Kidney (tissue), 14 donors: ENCODE measurements around the gene GINS2. TPM values are rescaled to one million over a fixed set of nuclear protein-coding genes. Genes with fewer than 3 reads are reported as not detected.

Source experiments
- DNase-seq, 5 donors: peaks; one replicate each; pipeline ENCODE4 v3.0.0-alpha.2; 2013 to 2020
- FAIRE-seq: peaks from 2 replicates; lab custom pipeline; 2012; peaks lifted over from hg19 to GRCh38; lab: Jason Lieb, UNC
- H3K27ac ChIP-seq, 2 donors: one replicate each; pipeline ENCODE4 v1.7.0; 2013; ENCODE audit warnings: low read depth in 2 of 2, low read length in 2 of 2, inconsistent platforms in 1 of 2
- H3K27me3 ChIP-seq: one replicate; pipeline ENCODE4 v1.7.1; 2013; ENCODE audit warnings: low read length, inconsistent platforms; ENCODE audit not compliant: control insufficient read depth, insufficient read depth
- H3K36me3 ChIP-seq, 3 donors: one replicate each; pipeline versions ENCODE4 v1.7.0 to v1.7.1; 2013; ENCODE audit warnings: low read length in 3 of 3, control low read depth in 1 of 3, inconsistent platforms in 1 of 3; ENCODE audit not compliant: insufficient read depth in 3 of 3, control insufficient read depth in 2 of 3
- H3K4me1 ChIP-seq, 3 donors: one replicate each; pipeline versions ENCODE4 v1.7.0 to v1.7.1; 2013; ENCODE audit warnings: low read length in 3 of 3, inconsistent platforms in 1 of 3, low read depth in 1 of 3; ENCODE audit not compliant: control insufficient read depth in 2 of 3, insufficient read depth in 2 of 3
- H3K4me3 ChIP-seq, 3 donors: one replicate each; pipeline versions ENCODE4 v1.7.0 to v1.8.1; 2013; ENCODE audit warnings: low read length in 3 of 3, control low read depth in 1 of 3, inconsistent platforms in 1 of 3
- H3K9ac ChIP-seq, 3 donors: one replicate each; pipeline versions ENCODE4 v1.7.0 to v1.7.1; 2013; ENCODE audit warnings: low read length in 3 of 3, control low read depth in 1 of 3, inconsistent platforms in 1 of 3
- H3K9me3 ChIP-seq, 3 donors: one replicate each; pipeline versions ENCODE4 v1.7.0 to v1.7.1; 2013; ENCODE audit warnings: low read length in 3 of 3, control low read depth in 1 of 3, inconsistent platforms in 1 of 3; ENCODE audit not compliant: control insufficient read depth in 2 of 3, insufficient read depth in 1 of 3
- intact Hi-C: fragments of 100-400 bp; cut with DNase I; formaldehyde crosslinking; loops from one replicate; pipeline ENCODE4 v1.11.1; 2022
- polyA plus RNA-seq: library from polyadenylated mRNA; stranded (reverse); fragments of 350-450 nt; fragmentation: Illumina TruSeq; extraction: RNeasy Lipid Tissue Mini Kit (QIAGEN cat#74804); gene quantifications from one replicate; pipeline ENCODE4 v1.2.3, GENCODE V29; 2014; ENCODE audit warnings: low read depth, low replicate concordance; ENCODE audit not compliant: insufficient read depth
- total RNA-seq: library from RNA; stranded (reverse); fragmentation: NEBNext Ultra II Directional; extraction: Animal tissue kit (Norgen Biotek cat#: 25700); gene quantifications from one replicate; pipeline ENCODE4 v1.2.1, GENCODE V29; 2021
- TF ChIP-seq, protein P1 (sequence below): IDR thresholded peaks from 3 replicates; pipeline ENCODE4 v1.5.1; 2012; ENCODE audit warnings: mild to moderate bottlenecking, moderate library complexity, borderline replicate concordance; ENCODE audit not compliant: insufficient read depth; ENCODE audit errors: extremely low read depth
- donor health status: control.
- donor health status: control.
- donor health status: control.
- donor health status: control.
- donor health status: control.
- donor health status: DM: yes; HTN: yes; CAD: no.
- donor health status: Normal renal cell carcinoma (clear cell type).

The GINS2 gene
- total and polyA plus RNA-seq, 2 donors from 2014 or later, result 0.88 to 0.97 TPM

- FAIRE-seq, result no peak
These were observed 33.3 kb downstream of the GINS2 start for GRCh38 chr16:85655216-85656129.

GRCh38 chr16:85654251-85655095 is 34.3 kb downstream of the GINS2 start:
- intact Hi-C loops, result no loop called here
- TF ChIP-seq, protein P1, sequence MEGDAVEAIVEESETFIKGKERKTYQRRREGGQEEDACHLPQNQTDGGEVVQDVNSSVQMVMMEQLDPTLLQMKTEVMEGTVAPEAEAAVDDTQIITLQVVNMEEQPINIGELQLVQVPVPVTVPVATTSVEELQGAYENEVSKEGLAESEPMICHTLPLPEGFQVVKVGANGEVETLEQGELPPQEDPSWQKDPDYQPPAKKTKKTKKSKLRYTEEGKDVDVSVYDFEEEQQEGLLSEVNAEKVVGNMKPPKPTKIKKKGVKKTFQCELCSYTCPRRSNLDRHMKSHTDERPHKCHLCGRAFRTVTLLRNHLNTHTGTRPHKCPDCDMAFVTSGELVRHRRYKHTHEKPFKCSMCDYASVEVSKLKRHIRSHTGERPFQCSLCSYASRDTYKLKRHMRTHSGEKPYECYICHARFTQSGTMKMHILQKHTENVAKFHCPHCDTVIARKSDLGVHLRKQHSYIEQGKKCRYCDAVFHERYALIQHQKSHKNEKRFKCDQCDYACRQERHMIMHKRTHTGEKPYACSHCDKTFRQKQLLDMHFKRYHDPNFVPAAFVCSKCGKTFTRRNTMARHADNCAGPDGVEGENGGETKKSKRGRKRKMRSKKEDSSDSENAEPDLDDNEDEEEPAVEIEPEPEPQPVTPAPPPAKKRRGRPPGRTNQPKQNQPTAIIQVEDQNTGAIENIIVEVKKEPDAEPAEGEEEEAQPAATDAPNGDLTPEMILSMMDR, result no peak
- Histone ChIP-seq H3K9ac (no peak overlapping the region), H3K27ac (no peak overlapping the region), H3K9me3 (no peaks in the 10 kb centered on the region), H3K36me3 (peaks cover 6 to 44% (median 24%) of the 10 kb centered on the region in 3 donors), H3K4me1 (peaks cover 0 to 26% (median 3%) of the 10 kb centered on the region in 3 donors), H3K4me3 (no peak overlapping the region), H3K27me3 (no peaks in the 10 kb centered on the region)
- FAIRE-seq, result no peak
- DNase-seq, result peak in 2 of 5 donors; percentile 64 to 77

More at GRCh38 chr16:85655216-85656129, 33.3 kb downstream of the GINS2 start:
- Histone ChIP-seq H3K4me1 (peaks cover 0 to 26% (median 3%) of the 10 kb centered on the region in 3 donors), H3K36me3 (peaks cover 6 to 44% (median 24%) of the 10 kb centered on the region in 3 donors), H3K4me3 (no peak overlapping the region), H3K27me3 (no peaks in the 10 kb centered on the region), H3K9me3 (no peaks in the 10 kb centered on the region), H3K9ac (no peak overlapping the region), H3K27ac (no peak overlapping the region)
- DNase-seq, result peak in 2 of 5 donors; percentile 49 to 71
- TF ChIP-seq, protein P1, result no peak
- intact Hi-C loops, result no loop called here

DNA sequence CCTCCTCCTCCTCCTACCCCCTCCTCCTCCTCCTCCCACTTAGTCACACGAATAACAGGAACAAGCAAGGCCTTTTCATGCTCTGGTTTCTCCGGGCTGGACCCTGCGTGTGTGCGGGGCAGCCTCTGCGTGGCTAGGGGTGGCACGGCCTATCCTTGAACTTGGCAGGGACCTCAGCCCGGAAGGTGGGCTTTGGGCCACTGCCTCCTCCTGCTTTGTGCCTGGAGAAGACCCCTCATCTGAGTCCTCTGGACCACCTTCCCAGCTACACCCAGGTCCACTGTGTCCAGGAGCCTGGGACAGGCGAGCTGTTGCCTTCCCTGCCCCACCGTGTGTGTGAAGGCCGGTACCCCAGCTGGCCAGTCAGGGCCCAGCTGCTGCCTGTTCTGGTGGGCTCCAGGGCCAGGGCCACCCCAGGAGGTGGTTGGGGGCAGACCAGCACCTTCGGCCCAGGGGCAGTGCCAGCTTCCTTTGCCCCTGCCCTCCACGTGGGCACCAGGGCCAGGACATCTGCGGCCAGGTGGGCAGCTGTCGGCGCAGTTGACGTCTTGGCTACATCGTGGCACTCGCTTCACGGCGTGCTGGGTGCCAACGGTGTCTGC is 35.4 kb downstream of the GINS2 start:
- FAIRE-seq, result no peak
- intact Hi-C loops, result no loop called here

More for the DNA sequence above, 35.4 kb downstream of the GINS2 start:
- Histone ChIP-seq H3K9me3 (no peaks in the 10 kb centered on the region), H3K27ac (peak overlapping the region; percentile 20 to 67), H3K4me3 (no peak overlapping the region), H3K9ac (no peak overlapping the region), H3K27me3 (no peaks in the 10 kb centered on the region), H3K36me3 (peaks cover 6 to 41% (median 24%) of the 10 kb centered on the region in 3 donors), H3K4me1 (peaks cover 0 to 24% (median 3%) of the 10 kb centered on the region in 3 donors)
- TF ChIP-seq, protein P1, result no peak
- peak in 2 of 5 donors; percentile 73 to 83 for DNase-seq
